Measurements from ENCODE around the gene FMNL3. TPM values are rescaled to one million over a fixed set of nuclear protein-coding genes. Genes with fewer than 3 reads are reported as not detected.
A peak's percentile ranks its signal among the peaks of the same experiment; 100 is the strongest.

Gene FMNL3
- total RNA-seq, 1 experiment from 2014 or later: 19.2 TPM

DNA sequence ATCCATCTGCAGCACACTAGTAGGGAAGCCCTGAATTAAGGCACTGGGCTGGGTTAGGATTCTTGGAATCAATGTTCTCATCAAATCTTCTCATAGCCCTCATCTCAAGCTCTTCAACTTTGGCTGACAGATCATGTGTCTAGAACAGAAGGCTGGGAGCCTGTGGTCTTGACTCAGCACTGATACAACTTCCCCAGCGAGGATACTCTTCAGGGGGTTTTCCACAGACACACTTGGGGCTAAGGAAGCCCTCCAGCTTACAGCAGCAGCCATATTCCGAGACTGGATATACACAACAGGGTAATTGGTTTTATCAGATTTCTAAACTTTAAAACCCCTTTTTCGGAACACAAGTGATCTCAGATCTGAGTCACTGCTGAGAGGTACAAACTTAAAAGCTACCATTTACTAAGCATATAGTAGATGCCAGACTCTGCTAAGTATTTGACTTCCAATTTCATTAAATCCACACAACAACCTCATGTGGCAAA, 3.5 kb downstream of the FMNL3 start:
- no peak overlapping the region for H3K4me3 ChIP-seq
- peaks cover 60% of the 10 kb centered on the region for H3K4me1 ChIP-seq (replicated peaks)

DNA sequence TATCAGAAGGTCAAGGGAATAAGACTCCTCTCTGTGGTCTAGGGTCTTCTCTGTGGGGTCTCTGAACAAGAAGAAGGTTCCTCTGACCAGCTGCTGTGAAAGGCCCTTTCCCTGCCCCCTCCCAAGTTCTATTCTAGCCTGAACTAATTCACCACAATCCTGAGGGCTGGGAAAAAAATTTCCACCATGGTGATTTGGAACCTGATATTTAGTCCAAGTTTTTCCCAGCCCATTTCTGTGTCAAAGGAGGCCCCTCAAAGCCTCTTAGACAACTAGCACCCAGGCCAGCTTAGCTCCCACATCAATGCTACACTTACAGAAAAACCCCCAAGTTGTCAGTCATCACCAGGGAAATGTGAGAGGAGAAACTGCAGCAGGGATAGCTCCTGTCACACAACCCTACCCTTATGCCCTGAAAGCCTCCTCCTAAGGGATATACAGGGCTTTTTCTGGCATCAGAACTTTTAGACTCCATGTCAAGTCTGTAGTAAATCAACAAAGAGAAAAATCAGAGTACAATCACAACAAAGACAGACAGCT, 4.5 kb downstream of the FMNL3 start:
- no peaks in the 10 kb centered on the region for H3K27me3 ChIP-seq (replicated peaks)
- H3K36me3 ChIP-seq: no peaks in the 10 kb centered on the region
- H3K9me3 ChIP-seq (replicated peaks): no peaks in the 10 kb centered on the region
- peaks cover 67% of the 10 kb centered on the region for H3K4me1 ChIP-seq (replicated peaks)
- H3K27ac ChIP-seq: no peak overlapping the region; the same call in 1 of the 2 replicates
- peak in 1 of 2 experiments; percentile 9 for DNase-seq (ENCODE audit: low read depth in 1 of 2, low spot score in 2 of 2)
- no peak overlapping the region for H3K4me3 ChIP-seq

More for the DNA sequence above, 3.5 kb downstream of the FMNL3 start:
- DNase-seq (ENCODE audit: low read depth in 1 of 2, low spot score in 2 of 2): peak; percentile 43 to 63
- Histone ChIP-seq H3K9me3 (replicated peaks) (no peaks in the 10 kb centered on the region), H3K27me3 (replicated peaks) (no peaks in the 10 kb centered on the region), H3K36me3 (no peaks in the 10 kb centered on the region), H3K27ac (peak overlapping the region; percentile 13)

DNA sequence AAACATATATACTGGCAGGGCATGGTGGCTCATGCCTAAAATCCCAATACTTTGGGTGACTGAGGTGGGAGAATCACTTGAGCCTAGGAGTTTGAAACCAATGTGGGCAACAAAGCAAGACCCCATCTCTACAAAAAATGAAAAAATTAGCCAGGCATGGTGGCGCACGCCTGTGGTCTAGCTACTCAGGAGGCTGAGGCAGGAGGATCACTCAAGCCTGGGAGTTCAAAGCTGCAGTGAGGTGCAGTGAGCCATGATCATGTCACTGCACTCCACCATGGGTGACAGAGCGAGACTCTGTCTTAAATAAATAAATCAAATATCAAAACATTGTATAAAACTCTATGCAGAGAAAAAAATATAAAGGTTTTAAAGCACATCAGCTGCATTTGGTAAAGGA, 5.2 kb downstream of the FMNL3 start:
- Histone ChIP-seq H3K4me3 (no peak overlapping the region), H3K9me3 (replicated peaks) (no peaks in the 10 kb centered on the region), H3K36me3 (no peaks in the 10 kb centered on the region), H3K27me3 (replicated peaks) (no peaks in the 10 kb centered on the region), H3K27ac (no peak overlapping the region), H3K4me1 (replicated peaks) (peaks cover 64% of the 10 kb centered on the region)
- DNase-seq (ENCODE audit: low read depth in 1 of 2, low spot score in 2 of 2): no peak

DNA sequence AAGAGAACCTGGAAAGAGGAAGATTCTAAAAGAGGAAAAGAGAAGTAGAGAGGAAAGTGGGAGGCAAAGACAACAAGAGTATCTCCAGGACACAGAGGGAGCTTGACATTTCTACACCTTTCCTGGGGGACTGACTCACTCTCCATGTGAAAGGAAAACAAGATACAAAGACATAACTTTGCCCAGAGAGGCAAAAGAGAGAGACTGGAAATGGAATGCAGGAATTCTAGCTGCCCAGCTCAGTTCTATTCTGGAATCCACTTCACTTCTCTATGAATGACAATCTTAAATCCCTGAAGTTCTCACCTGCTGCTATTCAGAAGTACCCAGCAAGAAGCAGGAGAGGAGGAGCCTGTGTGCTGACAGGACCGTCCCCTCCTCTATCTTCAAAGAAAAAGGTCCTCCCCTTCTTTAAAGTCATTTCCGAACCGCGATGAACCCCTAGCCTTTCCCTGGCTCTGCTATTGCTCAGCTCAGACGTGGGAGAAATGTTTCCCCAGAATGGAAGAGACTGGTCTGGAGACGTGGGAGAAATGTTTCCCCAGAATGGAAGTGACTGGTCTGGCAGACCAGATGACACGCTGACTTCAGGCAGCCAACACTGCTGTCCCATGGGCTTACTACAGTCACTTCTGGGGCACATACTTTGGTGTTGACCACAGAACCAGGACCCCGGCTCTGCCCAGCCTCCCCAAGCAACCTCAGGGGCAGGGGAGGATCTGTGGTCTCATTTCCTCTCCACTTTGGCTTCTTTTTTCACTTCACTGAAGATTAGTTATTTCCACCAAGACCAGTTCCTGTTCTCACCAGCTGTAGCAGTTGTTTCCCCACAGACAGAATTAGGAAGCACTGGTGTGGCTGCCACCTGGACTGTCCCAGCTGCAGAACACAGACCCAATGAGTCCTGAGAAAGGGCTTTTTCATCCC, 8.3 kb downstream of the FMNL3 start:
- H3K4me1 ChIP-seq (replicated peaks): peaks cover 48% of the 10 kb centered on the region
- H3K4me3 ChIP-seq: no peak overlapping the region
- H3K9me3 ChIP-seq (replicated peaks): no peaks in the 10 kb centered on the region
- no peaks in the 10 kb centered on the region for H3K36me3 ChIP-seq
- DNase-seq (ENCODE audit: low read depth in 1 of 2, low spot score in 2 of 2): peak in 1 of 2 experiments; percentile 28
- H3K27me3 ChIP-seq (replicated peaks): no peaks in the 10 kb centered on the region
- no peak overlapping the region for H3K27ac ChIP-seq

DNA sequence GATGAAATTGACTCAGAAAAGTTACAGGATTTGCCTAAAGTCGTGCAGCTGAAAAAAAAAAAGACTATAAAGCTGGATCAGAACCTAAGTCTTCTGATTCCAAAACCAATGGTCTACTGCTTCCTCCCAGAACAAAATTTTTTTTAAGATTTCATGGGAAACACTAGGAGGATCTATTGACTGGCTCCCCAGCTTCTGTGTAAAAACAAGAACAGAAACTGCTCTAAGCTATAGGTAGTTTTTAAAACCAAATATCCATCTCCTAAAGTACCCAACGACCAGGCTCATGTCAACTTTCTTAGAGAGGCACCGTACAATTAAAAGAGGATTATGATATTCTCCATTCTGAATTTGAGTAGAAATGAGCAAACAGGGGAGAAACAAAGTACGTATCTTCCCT, 9.4 kb downstream of the FMNL3 start:
- H3K9me3 ChIP-seq (replicated peaks): no peaks in the 10 kb centered on the region
- DNase-seq (ENCODE audit: low read depth in 1 of 2, low spot score in 2 of 2): no peak
- H3K27me3 ChIP-seq (replicated peaks): no peaks in the 10 kb centered on the region
- H3K4me1 ChIP-seq (replicated peaks): peaks cover 38% of the 10 kb centered on the region
- H3K36me3 ChIP-seq: no peaks in the 10 kb centered on the region
- H3K4me3 ChIP-seq: no peak overlapping the region
- no peak overlapping the region for H3K27ac ChIP-seq

DNA sequence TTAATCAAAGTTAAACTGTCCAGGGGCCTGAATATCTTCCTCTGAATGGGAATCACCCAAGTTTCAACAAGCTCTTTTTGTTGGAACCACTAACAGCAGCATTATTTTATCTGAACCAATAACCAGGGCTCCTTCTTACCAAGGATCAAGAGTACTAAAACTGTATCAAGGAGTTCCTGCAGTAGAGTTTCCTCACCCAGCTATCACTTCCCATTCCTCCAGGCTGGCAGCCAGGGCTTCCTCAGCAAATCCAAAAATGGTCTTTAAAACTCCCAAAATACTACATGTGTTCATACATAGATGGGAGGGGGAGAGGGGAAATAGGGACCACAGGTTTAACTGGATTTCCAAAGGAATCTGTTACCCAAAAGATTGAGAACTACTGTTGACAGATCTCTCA, 10.5 kb downstream of the FMNL3 start:
- no peaks in the 10 kb centered on the region for H3K27me3 ChIP-seq (replicated peaks)

DNA sequence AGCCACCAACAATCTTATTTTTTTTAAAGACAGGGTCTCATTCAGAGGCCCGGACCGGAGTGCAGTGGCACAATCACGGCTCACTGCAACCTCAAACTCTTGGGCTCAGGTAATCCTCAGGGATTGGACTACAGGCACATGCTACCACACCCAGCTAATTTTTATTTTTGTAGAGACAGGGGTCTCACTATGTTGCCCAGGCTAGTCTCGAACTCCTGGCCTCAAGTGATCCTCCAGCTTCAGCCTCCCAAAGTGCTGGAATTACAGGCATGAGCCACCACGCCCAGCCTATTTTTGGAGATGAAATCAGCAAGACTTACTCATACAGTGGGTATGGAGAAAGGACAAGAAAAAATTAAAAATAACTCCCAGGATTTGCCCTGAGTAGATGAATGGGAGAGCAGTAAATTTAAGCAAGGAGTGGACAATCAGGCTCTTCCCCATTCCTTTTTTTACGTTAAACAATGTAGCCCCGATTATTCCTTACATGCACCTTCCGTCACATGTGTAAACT, 13.2 kb downstream of the FMNL3 start:
- Histone ChIP-seq H3K27me3 (replicated peaks) (no peaks in the 10 kb centered on the region), H3K9me3 (replicated peaks) (no peaks in the 10 kb centered on the region), H3K27ac (no peak overlapping the region), H3K36me3 (no peaks in the 10 kb centered on the region), H3K4me1 (replicated peaks) (peaks cover 17% of the 10 kb centered on the region), H3K4me3 (no peak overlapping the region)
- DNase-seq (ENCODE audit: low read depth in 1 of 2, low spot score in 2 of 2): no peak

More for the DNA sequence above, 10.5 kb downstream of the FMNL3 start:
- no peak overlapping the region for H3K4me3 ChIP-seq
- H3K27ac ChIP-seq: no peak overlapping the region
- H3K9me3 ChIP-seq (replicated peaks): no peaks in the 10 kb centered on the region
- no peaks in the 10 kb centered on the region for H3K36me3 ChIP-seq
- no peak for DNase-seq (ENCODE audit: low read depth in 1 of 2, low spot score in 2 of 2)
- H3K4me1 ChIP-seq (replicated peaks): peaks cover 27% of the 10 kb centered on the region

DNA sequence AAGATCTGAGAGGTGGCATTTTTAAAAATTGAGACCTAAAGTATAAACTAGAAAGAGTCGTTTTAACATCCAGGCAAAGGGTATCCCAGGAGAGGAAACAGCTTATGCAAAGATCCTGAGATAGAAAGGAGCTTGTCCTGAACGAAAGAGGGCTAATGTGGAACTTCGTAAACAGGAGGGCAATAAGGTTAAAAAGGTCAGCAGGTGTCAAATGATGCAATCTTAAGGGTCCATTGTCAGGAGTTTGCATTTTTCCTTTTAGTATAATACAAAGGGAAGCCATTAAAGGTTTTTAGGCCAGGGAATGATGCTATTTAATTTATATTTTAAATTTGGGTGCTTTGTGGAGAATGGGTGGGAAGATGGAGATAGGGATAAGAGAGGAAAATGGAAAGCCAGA, 14.4 kb downstream of the FMNL3 start:
- Histone ChIP-seq H3K27ac (no peak overlapping the region), H3K4me1 (replicated peaks) (peaks cover 6% of the 10 kb centered on the region), H3K36me3 (no peaks in the 10 kb centered on the region), H3K27me3 (replicated peaks) (no peaks in the 10 kb centered on the region), H3K9me3 (replicated peaks) (no peaks in the 10 kb centered on the region), H3K4me3 (no peak overlapping the region)
- no peak for DNase-seq (ENCODE audit: low read depth in 1 of 2, low spot score in 2 of 2)

DNA sequence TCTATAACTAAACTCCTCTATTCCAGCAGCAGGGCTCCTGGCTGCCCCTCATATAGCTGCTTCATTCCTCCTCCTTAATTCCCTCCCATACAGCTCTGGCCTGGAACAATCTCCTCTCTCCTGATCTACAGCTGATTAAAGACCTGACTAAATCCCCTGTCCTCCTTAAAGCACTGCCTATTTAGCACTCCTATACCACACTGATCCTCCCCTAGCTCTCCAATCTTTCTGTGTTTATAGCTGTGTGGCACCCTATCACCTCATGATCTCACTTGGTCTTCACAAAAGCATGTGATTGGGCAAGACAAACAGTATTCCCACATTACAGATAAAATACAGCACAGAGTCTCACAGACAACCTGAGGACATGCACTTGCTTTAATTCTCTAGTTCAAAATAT, 17.4 kb downstream of the FMNL3 start:
- Histone ChIP-seq H3K4me1 (replicated peaks) (peaks cover 6% of the 10 kb centered on the region), H3K27me3 (replicated peaks) (no peaks in the 10 kb centered on the region), H3K4me3 (no peak overlapping the region), H3K9me3 (replicated peaks) (no peaks in the 10 kb centered on the region), H3K36me3 (no peaks in the 10 kb centered on the region), H3K27ac (no peak overlapping the region)
- no peak for DNase-seq (ENCODE audit: low read depth in 1 of 2, low spot score in 2 of 2)

DNA sequence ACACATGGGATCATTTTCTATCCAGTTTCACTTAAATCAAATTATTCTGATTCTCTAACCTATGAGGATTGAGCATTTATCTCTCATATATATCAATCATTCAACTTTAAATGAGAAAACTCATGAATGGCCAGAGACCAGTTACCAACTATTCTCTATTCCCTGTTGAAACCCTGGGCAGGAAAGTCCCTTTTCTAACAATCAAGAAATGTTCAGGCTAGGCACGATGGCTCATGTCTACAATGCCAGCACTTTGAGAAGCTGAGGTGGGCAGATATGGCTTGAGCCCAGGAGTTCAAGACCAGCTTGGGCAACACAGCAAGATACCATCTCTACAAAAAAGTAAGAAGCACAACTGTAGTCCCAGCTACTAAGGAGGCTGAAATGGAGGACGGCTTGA, 18.0 kb downstream of the FMNL3 start:
- Histone ChIP-seq H3K27ac (no peak overlapping the region), H3K36me3 (no peaks in the 10 kb centered on the region)

DNA sequence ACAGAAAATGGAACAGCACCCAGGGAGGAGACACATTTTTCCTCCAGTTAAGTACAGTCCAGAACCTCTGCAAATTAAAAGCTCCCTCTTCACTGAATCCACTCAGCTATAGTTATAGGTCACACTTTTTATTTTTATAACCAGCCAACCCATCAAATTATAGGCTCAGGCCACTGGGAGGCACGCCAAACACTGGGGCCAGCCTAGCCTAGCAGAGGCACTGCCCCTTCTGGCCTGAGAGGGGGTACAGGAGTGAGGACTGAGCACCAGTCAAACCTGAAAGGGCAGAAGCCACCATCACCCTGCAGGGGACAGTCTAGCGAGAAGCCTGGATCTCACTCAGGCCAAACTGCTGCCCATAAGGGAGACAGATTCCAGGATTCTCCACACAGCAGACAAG, 19.3 kb downstream of the FMNL3 start:
- no peak overlapping the region for H3K4me3 ChIP-seq
- H3K9me3 ChIP-seq (replicated peaks): no peaks in the 10 kb centered on the region
- no peak for DNase-seq (ENCODE audit: low read depth in 1 of 2, low spot score in 2 of 2)
- no peak overlapping the region for H3K27ac ChIP-seq
- no peaks in the 10 kb centered on the region for H3K4me1 ChIP-seq (replicated peaks)
- no peaks in the 10 kb centered on the region for H3K36me3 ChIP-seq
- H3K27me3 ChIP-seq (replicated peaks): no peaks in the 10 kb centered on the region

More for the DNA sequence above, 18.0 kb downstream of the FMNL3 start:
- H3K9me3 ChIP-seq (replicated peaks): no peaks in the 10 kb centered on the region
- H3K27me3 ChIP-seq (replicated peaks): no peaks in the 10 kb centered on the region
- H3K4me1 ChIP-seq (replicated peaks): peaks cover 3% of the 10 kb centered on the region
- no peak for DNase-seq (ENCODE audit: low read depth in 1 of 2, low spot score in 2 of 2)
- H3K4me3 ChIP-seq: no peak overlapping the region

DNA sequence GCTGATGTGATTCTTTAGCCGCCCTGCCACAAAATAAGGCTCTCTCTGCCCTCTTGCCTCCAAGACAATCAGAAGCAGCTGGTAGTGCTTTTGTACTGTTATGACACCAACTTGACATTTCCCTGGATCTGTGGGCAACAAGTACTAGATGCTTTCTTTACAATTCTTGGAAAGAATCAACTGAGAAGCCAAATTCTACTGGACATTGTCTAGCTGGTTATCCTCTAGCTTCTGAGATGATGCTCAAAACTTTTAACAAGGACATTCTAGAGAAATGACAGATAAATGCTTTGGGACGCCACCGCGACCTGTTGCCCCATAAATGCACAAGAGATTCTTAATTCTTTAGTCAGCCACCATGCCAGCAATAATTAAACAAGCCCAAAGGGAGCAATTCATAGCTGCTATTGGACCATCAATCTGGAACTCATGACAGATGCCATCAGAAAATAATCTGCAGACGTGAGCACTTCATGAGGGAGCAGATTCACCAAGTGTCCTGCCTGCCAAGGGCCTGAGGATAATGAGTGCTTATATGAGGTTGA, 22.8 kb downstream of the FMNL3 start:
- DNase-seq (ENCODE audit: low read depth in 1 of 2, low spot score in 2 of 2): no peak
- H3K9me3 ChIP-seq (replicated peaks): no peaks in the 10 kb centered on the region
- H3K4me3 ChIP-seq: no peak overlapping the region
- no peak overlapping the region for H3K27ac ChIP-seq
- no peaks in the 10 kb centered on the region for H3K36me3 ChIP-seq
- H3K4me1 ChIP-seq (replicated peaks): no peaks in the 10 kb centered on the region
- H3K27me3 ChIP-seq (replicated peaks): no peaks in the 10 kb centered on the region

DNA sequence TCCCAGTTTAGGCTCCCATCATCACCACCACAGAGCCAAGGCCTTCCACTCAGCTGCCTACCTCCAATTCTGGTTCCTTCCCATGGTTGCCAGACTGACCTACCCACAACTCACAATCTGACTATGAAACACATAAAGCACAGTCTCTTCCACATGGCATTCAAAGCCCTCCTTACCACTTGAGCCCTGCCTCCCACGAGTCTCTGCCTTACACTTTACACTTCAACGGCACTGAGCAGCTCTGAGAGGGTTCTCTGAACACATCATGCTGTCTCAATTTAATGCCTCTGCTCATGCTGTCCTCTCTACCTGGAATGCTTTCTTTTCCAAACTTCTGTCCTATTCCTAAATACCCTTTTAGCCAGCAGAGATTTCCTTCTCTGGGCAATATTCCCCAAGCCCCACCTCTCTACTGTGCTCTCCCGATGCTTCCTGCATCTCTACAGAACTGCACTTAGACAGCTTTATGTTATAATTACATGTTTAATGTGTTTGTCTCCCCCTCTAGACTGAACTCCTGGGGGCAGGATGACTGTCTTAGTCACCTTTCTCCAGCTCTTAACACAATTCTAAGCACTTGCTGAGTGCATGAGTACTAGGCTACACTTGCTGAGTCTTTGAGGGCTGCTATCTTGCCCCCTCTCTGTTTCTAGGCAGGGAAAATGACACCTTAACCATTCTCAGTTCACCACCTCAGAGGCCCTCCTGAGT, 23.5 kb downstream of the FMNL3 start:
- no peaks in the 10 kb centered on the region for H3K9me3 ChIP-seq (replicated peaks)
- no peak overlapping the region for H3K4me3 ChIP-seq
- no peaks in the 10 kb centered on the region for H3K36me3 ChIP-seq
- no peak overlapping the region for H3K27ac ChIP-seq
- H3K27me3 ChIP-seq (replicated peaks): no peaks in the 10 kb centered on the region
- DNase-seq (ENCODE audit: low read depth in 1 of 2, low spot score in 2 of 2): no peak
- H3K4me1 ChIP-seq (replicated peaks): no peaks in the 10 kb centered on the region
